Neural progenitor cell (in vitro differentiated cells): ENCODE results near the gene INTS1.

Experiments
- EZH2phosphoT487 ChIP-seq: fragments of 200-600 bp; sonication (generic); IDR thresholded peaks from 2 replicates; pipeline ENCODE4 v1.6.1; 2017; ENCODE audit warnings: antibody characterized with exemption
- TF ChIP-seq, protein P1 (sequence below): fragments of 200-600 bp; sonication (generic); IDR thresholded peaks from 2 replicates; pipeline ENCODE4 v1.5.1; 2017; ENCODE audit warnings: antibody characterized with exemption, mild to moderate bottlenecking

- TF ChIP-seq, protein P1, sequence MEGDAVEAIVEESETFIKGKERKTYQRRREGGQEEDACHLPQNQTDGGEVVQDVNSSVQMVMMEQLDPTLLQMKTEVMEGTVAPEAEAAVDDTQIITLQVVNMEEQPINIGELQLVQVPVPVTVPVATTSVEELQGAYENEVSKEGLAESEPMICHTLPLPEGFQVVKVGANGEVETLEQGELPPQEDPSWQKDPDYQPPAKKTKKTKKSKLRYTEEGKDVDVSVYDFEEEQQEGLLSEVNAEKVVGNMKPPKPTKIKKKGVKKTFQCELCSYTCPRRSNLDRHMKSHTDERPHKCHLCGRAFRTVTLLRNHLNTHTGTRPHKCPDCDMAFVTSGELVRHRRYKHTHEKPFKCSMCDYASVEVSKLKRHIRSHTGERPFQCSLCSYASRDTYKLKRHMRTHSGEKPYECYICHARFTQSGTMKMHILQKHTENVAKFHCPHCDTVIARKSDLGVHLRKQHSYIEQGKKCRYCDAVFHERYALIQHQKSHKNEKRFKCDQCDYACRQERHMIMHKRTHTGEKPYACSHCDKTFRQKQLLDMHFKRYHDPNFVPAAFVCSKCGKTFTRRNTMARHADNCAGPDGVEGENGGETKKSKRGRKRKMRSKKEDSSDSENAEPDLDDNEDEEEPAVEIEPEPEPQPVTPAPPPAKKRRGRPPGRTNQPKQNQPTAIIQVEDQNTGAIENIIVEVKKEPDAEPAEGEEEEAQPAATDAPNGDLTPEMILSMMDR, result no peak
- no peak for TF ChIP-seq EZH2phosphoT487
Observed at GRCh38 chr7:1478480-1478879, 25.7 kb downstream of the INTS1 start.
